GM12875 (cell line): ENCODE data around the gene HS6ST1.
"Not testable (repeated sequence)": the region's sequence is repeated elsewhere in the genome, so short reads cannot be mapped to it uniquely, and the experiment has no call there.

Source experiments
- H3K4me3 ChIP-seq: one replicate; pipeline ENCODE4 v1.5.1; 2011; ENCODE audit warnings: low read depth, low read length, control low read depth
- CTCF ChIP-seq: IDR thresholded peaks from 2 replicates; pipeline ENCODE4 v1.5.1; 2011; ENCODE audit warnings: low read depth, mild to moderate bottlenecking, control low read depth, inconsistent platforms, low read length, moderate library complexity, borderline replicate concordance; ENCODE audit not compliant: insufficient read depth

Gene HS6ST1

DNA sequence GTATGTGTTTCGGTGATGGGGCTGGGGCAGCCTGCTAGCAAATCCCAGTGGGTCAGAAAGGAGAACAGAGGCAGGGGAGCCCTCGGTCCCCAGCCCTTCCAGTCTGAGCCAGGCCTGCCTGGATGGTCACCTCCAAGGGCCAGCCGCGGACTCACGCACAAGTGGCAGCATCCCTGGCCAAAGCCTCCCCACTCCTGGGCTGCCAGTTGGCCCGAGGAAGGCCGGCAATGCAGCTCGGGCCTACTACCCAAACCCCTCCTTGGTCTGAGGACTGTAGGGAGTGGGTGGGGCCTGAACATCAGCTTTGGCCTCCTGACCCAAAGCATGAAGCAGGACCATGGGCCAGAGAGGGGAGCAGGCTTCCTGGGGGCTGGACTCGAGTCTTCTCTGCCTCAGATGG is 51.5 kb downstream of the HS6ST1 start:
- not testable (repeated sequence) for H3K4me3 ChIP-seq

DNA sequence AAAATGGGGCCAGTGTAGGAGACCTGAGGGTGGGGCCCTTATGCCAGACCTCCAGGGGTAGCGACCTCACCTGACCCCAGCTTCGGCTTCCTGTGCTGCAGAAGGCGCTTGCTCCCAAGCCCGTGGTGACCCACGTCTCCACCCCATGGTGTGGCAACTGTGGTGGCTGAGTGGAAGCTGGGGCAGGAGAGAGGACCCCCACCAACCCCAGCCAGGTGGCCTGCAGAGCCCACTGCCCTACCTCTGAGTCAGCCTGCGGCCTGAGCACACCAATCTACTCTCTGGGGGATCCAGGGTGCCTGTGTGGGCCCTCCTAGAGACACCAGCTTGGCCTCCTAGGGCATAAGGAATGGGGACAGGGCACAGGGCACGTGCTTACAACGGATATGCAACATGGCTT is 52.2 kb downstream of the HS6ST1 start:
- not testable (repeated sequence) for H3K4me3 ChIP-seq

GRCh38 chr2:128265608-128265993 is 53.1 kb downstream of the HS6ST1 start:
- H3K4me3 ChIP-seq, result not testable (repeated sequence)

GRCh38 chr2:128264881-128265607 is 53.6 kb downstream of the HS6ST1 start:
- no peak for TF ChIP-seq CTCF
- H3K4me3 ChIP-seq, result no peak overlapping the region

DNA sequence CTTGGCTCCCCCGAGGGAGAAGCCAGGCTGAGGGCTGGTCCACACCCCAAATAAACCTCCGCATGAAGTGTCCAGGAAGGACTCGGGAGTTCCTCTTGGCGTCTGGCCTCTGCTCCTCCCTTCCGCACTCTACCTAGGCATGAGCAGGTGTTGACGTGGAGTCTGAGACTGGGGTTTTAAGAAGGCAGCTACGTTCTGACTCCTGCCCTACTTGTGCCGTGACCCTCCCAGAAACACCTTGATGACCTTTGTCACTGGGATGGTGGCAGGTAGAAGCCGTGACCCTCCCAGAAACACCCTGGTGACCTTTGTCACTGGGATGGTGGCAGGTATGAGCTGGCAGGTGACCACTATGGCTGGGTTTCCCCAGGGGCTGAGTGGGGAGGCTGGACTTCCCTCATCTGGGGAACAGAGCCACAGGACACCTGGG is 54.8 kb downstream of the HS6ST1 start:
- no peak for TF ChIP-seq CTCF

GRCh38 chr2:128262315-128263253 is 56.1 kb downstream of the HS6ST1 start:
- no peak for TF ChIP-seq CTCF
- no peak overlapping the region for H3K4me3 ChIP-seq

More for the DNA sequence above, 54.8 kb downstream of the HS6ST1 start:
- H3K4me3 ChIP-seq, result no peak overlapping the region

DNA sequence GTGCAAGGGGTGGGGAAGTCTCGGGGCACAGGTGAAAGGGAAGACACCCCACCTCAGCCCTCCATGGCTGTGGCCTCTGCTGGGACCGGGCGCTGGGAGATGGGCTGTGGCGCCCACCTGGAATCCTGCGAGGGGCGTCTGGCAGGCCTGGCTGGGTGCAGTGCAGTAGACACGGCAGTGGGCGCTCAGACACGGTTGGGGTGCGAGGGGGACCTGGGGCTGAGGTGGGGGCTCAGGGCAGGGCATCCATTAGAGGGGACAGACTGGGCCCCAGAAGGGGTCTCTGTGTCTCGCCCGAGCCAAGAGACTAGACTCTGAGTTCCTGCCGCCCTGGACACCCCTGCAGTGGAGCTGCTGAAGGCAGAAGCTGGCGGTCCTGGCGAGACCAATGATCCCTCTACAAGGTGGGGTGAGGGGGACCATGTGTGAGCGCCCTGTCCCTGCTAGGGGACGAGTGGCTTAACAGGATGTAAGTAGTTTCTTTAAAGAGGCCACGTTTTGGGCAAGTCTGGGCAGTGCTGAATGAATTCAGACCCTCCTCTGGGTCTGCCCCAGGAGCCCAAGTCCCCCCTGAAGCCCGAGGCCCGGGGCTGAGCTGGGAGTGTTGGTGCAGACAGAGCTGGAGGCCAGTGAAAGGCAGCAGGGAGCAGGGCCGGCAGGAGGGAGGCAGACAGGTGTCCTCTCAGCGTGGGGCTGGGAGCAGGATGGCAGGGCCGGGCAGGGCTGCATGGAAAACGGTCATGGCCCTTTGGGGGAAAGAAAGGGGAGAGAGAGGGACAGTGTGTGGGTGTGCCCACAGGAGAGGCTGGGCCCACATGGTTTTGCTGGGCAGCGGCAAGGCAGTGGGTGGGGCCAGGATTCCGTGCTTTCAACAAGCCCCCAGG is 57.2 kb downstream of the HS6ST1 start:
- TF ChIP-seq CTCF, result no peak
- H3K4me3 ChIP-seq, result no peak overlapping the region
